Cardiac fibroblast (primary cell): ENCODE results near the gene MAD1L1.

Experiments used
- DNase-seq, 2 donors: peaks; one replicate each; pipeline versions ENCODE4 v3.0.0 to v3.0.0-alpha.2; 2010; ENCODE audit warnings: low read depth in 2 of 2
- H3K4me3 ChIP-seq, 2 donors: replicated peaks in 1 of 2; 1 replicate in 1 of 2; 2 replicates in 1 of 2; pipeline ENCODE4 v1.5.1; 2011; ENCODE audit warnings: low read depth in 2 of 2, low read length in 2 of 2, mild to moderate bottlenecking in 2 of 2, moderate library complexity in 1 of 2
- TF ChIP-seq, protein P1 (sequence below): IDR thresholded peaks from one replicate; pipeline ENCODE4 v1.5.1; 2011; ENCODE audit warnings: low read depth, mild to moderate bottlenecking, low read length, inconsistent platforms

The MAD1L1 gene

DNA sequence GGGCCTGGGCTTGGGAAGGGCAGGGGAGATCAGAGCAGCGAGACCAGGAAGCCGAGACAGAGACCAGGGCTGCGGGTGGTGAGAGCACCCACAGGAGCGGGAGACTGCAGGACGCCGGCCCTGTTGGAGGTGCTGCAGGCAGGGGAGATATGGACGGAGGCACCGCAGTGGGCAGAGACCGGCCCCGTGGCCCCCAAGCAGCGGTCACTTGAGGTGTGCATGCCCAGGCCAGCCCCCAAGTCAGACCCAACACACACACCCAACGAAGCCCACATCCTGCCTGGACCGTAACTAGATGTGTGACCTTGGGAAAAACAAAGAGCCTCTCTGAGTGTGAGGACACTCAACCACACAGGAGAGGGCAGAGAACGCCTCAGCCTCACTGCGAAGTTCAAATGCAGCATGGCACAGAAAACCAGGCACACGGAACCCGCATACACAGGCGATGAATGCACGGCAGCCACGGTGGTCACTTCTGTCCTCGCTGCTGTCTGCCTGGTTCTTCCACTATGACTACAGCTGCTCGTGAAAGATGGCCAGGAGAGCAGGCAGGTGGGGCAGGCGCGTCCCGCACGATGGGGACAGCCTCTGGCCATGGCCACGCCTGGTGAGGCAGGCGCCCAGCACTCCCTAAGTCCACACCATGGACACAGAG, 214.7 kb downstream of the MAD1L1 start:
- TF ChIP-seq, protein P1, sequence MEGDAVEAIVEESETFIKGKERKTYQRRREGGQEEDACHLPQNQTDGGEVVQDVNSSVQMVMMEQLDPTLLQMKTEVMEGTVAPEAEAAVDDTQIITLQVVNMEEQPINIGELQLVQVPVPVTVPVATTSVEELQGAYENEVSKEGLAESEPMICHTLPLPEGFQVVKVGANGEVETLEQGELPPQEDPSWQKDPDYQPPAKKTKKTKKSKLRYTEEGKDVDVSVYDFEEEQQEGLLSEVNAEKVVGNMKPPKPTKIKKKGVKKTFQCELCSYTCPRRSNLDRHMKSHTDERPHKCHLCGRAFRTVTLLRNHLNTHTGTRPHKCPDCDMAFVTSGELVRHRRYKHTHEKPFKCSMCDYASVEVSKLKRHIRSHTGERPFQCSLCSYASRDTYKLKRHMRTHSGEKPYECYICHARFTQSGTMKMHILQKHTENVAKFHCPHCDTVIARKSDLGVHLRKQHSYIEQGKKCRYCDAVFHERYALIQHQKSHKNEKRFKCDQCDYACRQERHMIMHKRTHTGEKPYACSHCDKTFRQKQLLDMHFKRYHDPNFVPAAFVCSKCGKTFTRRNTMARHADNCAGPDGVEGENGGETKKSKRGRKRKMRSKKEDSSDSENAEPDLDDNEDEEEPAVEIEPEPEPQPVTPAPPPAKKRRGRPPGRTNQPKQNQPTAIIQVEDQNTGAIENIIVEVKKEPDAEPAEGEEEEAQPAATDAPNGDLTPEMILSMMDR = no peak
- no peak overlapping the region for H3K4me3 ChIP-seq
- DNase-seq = no peak

DNA sequence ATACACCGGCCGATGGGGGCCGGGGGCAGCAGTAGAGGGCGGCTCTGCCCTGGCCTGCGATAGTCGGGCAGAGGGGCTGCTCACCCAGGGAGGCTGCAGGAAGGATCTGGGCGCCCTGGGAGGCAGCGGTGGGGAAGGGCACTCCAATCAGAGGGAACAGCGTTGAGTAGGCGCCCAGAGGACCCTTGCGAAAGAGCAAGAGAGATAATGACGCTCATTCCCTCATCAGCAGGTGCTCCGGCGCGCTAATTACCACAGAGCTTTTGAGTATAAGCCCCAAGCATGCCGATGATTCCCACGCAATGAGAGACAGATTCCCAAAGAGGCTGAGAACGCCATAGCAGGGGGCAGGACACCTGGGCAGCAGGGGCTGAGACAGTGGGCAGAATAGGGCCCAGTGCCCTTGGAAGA, 215.3 kb downstream of the MAD1L1 start:
- DNase-seq = no peak
- TF ChIP-seq, protein P1 = no peak
- H3K4me3 ChIP-seq = no peak overlapping the region

DNA sequence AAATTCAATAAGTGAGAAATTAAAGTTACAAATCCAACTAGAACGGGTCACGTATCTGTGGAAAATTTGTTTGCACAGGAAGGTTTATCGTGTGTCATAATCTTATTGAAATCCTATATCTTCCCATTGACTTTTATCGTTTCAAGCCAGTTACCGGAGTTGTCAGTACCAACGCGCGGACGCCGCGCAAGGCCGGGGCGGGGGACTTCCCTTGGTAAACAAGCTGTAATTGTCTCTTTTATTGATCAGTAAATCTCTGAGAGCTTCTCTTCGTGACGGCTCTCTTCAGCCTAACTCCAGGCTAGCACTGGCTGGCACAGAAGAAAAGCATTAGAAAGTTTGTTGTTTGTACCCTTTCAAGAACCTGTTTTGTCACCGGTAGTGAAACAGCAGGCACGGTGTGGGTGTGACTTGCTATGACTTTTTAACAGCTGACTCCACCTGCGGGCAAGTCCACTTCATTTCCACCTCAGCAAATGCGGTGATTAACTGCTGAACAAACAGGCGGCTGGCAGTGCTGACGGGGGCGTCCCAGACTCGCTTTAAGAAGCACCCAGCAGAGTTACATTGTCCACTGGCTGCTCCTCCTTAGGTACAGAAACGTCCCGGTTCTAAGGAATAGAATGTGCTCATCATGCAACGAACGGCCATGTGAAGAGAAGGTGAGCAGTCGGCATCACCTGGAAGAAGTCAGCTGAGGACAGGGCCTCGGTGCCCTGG, 215.8 kb downstream of the MAD1L1 start:
- no peak for DNase-seq
- TF ChIP-seq, protein P1 = no peak
- no peak overlapping the region for H3K4me3 ChIP-seq

DNA sequence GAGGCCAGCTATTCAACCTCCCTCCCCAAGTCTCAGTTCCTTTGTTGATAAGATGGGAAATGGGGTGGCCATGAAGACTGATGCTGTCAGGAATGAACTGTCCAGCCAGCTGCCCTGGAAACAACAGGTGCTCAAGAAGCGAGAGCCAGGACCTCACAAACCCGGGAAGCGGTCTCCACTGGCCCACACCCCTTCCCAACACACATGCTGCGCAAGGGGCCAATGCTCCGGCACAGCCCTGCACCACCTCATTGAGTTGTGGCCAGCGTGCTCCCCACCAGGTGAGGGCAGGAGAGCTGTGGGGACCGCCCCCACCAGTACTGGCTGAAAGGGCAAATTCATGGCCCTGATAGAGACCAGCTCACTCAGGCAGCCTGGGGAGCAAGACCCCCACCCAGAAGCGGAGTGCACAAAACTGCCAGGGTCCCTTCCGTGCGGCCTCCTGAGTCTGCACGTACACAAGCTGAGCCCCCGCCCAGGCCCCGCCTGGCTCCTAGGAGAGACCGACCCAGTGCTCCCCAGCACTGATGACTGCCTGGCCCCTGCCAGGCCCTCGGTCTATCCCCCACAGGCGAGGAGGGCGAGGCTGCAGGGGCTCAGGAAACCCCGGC, 216.6 kb downstream of the MAD1L1 start:
- no peak overlapping the region for H3K4me3 ChIP-seq
- no peak for DNase-seq
- TF ChIP-seq, protein P1 = no peak

DNA sequence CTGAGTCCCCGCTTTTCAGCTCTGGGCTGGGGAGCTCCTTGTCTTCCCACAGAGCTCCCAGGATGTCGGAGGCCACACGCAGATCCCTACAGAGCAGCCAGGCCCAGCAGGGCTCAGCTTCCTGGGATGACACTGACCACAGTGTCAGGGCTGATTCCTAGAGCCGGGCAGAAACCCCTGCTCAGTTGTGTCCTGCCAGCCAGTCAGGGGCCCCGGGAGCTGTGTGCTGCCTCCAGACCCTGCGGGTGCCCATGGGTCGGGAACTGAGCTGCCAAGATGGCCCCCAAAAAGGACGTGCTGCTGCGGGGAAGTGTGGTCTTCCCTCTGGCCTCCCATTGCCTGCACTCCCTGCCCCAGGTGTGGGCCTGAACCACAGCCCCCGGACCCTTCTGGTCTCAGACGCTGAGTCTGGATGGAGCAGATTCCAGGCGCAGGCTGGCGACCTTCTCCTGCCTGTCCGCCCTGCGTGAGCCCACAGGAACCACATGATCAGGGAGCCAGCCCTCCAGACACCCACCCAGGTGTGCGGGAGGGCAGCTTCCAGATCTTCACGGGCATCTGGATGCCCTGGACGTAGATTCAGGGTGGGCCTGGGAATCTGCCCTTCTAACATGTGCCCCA, 217.4 kb downstream of the MAD1L1 start:
- no peak for DNase-seq
- TF ChIP-seq, protein P1 = no peak
- H3K4me3 ChIP-seq = no peak overlapping the region

DNA sequence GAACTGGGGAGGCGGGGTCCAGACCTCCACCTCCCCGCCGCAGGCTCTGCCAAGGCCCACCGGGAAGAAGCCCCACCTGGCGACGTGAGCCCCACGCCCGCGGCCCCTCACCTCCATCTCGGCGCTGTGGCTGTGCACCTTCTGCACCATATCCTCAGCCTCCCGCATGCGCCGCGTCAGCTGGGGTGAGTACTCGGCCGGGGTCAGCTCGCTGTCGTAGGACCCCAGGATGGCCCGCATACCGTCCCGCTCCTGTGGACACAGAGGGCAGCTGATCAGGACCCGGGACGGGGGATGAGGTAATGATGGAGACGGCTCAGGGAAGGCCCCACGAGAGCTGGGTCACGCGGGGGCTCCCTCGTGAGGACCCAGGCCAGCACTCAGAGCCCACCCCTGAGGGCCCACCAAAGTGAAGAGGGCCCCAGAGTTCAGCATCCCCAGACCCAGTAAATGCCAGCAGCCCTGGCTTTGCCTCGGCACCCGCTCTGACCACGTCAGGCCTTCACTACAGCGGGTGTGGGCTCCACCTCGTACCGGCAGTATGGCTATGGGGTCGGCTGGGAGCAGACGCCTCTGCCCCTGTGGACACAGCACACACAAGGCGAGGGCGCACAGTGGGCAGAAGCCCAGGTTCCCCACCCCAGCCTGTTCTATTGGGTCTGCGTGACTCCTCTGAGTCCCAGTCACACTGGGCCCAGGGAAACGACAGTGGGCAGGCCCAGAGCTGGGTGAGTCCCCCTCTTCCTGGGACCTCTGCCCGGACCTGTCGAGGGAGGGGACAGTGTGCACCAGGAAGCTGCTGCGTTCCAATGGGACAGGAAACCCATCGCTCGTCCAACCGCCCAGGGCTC, 218.1 kb downstream of the MAD1L1 start:
- DNase-seq = no peak
- TF ChIP-seq, protein P1 = no peak
- no peak overlapping the region for H3K4me3 ChIP-seq
